HG03025 (cell line): ENCODE data around the gene BPIFB6.

ENCODE experiments used
- ATAC-seq: cut with Tn5 transposase; IDR thresholded peaks from one replicate; pipeline ENCODE4 v1.9.1; 2021; ENCODE audit warnings: mild to moderate bottlenecking, moderate library complexity; ENCODE audit not compliant: unreplicated experiment, low FRiP score

The BPIFB6 gene

DNA sequence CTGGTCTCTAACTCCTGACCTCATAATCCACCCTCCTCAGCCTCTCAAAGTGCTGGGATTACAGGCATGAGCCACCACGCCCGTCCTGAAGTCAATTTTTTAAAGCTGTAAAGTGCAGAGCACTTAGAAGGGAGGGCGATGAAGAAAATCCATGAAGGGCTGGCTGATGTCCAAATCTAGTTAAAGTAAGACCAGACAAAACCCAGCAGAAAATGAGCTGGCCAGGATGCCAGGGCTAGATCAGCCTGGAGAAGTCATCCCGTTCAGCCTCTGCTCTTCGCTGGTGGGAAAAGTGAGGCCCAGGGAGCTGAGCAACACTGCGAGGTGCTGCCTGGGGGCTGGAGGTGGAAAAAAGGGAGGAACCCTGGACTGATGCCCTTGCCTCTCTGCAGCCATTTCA, 51.1 kb downstream of the BPIFB6 start:
- no peak for ATAC-seq

DNA sequence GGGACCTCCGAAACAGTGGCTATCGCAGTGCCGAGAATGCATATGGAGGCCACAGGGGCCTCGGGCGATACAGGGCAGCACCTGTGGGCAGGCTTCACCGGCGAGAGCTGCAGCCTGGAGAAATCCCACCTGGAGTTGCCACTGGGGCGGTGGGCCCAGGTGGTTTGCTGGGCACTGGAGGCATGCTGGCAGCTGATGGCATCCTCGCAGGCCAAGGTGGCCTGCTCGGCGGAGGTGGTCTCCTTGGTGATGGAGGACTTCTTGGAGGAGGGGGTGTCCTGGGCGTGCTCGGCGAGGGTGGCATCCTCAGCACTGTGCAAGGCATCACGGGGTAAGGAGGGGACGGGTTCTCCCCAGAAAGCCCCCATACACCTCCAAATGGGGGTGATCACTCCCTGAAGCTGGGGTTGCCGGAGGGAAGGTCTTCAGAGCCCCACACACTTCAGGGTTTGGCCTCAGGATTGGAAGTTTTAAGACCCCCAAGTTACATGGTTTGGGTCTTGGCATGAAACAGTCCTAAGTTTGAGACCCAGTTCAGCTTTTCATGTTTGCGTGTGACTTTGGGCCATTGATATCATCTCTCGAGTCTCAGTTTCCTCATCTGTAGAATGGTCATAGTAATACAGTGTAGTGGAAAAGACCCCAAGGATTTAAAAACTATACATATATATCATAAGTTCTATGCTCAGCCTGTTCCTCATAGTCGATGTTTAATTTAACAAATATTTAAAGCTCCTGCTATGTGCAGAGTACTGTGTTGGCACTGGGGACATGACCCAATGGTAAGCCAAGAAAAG, 52.3 kb downstream of the BPIFB6 start:
- ATAC-seq, result no peak

DNA sequence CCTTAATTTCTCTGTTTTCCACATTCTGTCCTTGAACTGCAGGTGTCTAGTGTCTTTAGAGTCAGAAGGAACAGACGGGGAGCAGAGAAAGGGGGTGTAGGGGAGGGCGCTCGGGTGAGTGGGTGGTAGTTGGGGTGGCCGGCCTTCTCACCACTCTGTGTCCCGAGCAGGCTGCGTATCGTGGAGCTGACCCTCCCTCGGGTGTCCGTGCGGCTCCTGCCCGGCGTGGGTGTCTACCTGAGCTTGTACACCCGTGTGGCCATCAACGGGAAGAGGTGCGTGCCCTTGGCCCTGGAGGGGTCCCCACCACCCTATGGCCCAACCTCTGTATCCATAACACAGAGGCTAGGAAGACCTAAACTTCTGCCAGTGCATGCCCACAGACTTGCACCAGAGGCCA, 53.3 kb downstream of the BPIFB6 start:
- no peak for ATAC-seq

DNA sequence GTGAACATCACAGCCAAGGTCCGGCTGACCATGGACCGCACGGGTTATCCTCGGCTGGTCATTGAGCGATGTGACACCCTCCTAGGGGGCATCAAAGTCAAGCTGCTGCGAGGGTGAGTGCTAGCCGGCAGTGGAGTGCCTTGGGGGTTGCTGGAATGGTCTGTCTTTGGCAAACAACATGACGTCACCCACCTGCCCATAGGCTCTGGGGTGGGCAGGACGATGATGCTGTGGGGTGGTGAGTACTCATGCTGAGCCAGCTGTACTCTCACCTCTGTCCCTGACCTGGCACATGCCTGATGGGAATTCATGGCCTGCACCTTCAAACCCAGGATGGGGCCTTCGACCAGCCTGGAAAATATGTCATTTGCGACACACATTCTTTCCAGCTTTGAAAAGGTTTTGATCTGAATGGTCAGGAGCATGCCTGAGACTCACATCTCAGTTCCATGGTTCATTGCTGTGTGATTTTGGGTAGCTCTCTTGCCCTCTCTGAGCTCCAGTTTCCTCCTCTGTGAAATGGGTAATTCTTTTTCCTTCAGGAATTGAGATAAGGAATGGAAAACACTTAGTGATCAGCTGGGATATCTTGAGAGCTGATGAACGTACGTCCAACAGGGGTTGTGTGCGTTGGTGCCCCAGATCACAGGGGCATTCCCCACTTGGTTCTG, 54.7 kb downstream of the BPIFB6 start:
- ATAC-seq, result no peak

DNA sequence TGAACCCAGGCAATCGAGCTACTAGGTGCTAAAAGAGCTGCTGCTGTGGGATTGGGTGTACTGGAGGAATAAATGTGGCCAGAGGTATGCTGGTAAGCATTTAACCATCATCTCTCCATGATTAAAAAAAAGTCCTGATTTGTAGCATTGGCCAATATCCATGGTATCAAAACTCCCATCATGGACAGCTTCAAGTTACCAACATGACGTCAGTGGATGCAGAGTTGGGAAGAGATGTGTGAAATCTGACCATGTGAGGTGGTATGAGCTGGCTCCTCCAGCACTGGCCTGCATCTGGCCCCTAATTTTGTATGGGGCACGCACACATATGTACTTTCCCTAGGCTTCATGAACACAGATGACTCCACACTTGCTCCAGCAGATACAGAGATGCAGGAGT, 59.7 kb downstream of the BPIFB6 start:
- no peak for ATAC-seq

DNA sequence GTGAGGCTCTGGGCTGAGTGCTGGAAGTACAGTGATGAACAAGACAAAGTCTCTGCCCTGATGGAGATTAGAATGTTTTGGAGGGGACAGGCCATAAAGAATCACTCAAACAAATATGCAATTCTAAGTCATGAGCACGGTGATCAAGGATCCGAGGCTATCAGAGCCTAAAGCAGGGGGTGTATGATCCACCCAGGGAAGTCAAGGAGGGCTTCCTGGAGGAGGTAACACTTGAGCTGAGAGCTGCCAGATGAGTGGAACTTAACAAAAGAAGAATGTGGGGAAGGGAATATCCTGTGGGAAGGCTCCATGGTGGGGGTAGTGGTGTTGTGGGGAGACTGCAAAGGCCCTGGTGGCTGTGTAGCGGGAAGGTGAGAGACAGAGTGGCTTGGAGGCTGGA, 60.2 kb downstream of the BPIFB6 start:
- ATAC-seq, result no peak

DNA sequence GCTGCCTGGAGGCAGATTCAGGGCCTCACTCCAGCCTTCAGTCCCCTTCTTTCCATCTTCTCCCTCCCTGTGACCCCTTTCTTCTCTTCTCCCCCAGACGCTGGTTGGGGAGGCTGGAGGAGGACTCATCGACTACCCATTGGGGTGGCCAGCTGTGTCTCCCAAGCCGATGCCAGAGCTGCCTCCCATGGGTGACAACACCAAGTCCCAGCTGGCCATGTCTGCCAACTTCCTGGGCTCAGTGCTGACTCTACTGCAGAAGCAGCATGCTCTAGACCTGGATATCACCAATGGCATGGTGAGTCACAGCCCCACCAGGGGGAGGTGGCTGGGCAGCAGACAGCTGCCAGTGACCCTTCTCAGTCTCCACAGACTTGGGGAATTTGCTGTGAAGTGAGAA, 60.9 kb downstream of the BPIFB6 start:
- ATAC-seq, result no peak

DNA sequence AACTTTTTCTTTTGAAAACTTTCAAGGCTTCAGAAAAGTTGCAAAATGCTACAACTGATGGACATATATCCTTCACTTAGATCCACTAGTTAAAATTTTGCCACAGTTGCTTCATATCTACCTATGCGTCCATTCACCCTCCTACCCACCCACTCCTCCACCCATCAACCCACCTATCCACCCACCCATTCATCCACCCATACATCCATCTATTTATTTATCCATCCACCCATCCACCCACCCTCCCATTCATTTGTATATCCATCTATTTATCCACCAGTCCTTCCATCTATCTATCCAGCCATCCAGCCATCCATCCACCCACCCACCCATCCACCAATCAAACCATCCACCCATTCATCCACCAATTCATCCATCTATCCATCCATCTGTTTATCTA, 61.6 kb downstream of the BPIFB6 start:
- no peak for ATAC-seq

DNA sequence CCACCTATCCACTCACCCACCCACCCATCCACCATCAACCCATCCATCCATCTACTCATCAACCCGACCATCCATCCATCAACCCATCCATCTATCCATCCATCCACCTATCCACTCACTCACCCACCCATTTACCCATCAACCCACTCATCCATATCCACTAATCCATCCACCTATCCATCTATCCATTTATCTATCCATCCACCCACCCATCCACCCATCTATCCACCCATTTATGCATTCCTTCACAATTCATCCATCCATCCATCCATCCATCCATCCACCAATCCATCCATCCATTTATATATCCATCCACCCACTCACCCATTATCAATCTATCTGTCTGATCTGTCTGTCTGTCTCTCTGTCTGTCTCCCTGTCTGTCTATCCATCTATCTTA, 62.1 kb downstream of the BPIFB6 start:
- no peak for ATAC-seq
